Suprapubic skin (tissue), 4 donors: Measurements from ENCODE around the gene FILIP1L. TPM values are rescaled to one million over a fixed set of nuclear protein-coding genes. Genes with fewer than 3 reads are reported as not detected.

Experiments
- DNase-seq, 2 donors: peaks; one replicate each; pipeline ENCODE4 v3.0.0-alpha.2; 2019; ENCODE audit warnings: low spot score in 2 of 2
- H3K27ac ChIP-seq: fragments of 200-600 bp; sonication (generic); one replicate; pipeline ENCODE4 v1.5.1; 2019
- H3K27me3 ChIP-seq: fragments of 200-600 bp; sonication (generic); one replicate; pipeline ENCODE4 v1.5.1; 2019
- H3K36me3 ChIP-seq: fragments of 200-600 bp; sonication (generic); one replicate; pipeline ENCODE4 v1.5.1; 2019
- H3K4me1 ChIP-seq: fragments of 200-600 bp; sonication (generic); one replicate; pipeline ENCODE4 v1.5.1; 2019
- H3K4me3 ChIP-seq: fragments of 200-600 bp; sonication (generic); one replicate; pipeline ENCODE4 v1.5.1; 2019; ENCODE audit warnings: mild to moderate bottlenecking
- H3K9me3 ChIP-seq: fragments of 200-600 bp; sonication (generic); one replicate; pipeline ENCODE4 v1.5.1; 2019
- EP300 ChIP-seq: sonication (generic); formaldehyde crosslinking; IDR thresholded peaks from one replicate; pipeline ENCODE4 v1.6.1; 2017; ENCODE audit warnings: antibody characterized with exemption
- POLR2A ChIP-seq, 2 donors: fragments of 450-650 bp; IDR thresholded peaks; one replicate each; pipeline ENCODE4 v1.6.1; 2017; ENCODE audit warnings: antibody characterized with exemption in 2 of 2, mild to moderate bottlenecking in 2 of 2, moderate library complexity in 2 of 2
- POLR2AphosphoS5 ChIP-seq, 3 donors: sonication (generic); formaldehyde crosslinking; IDR thresholded peaks; one replicate each; pipeline ENCODE4 v1.6.1; 2017; ENCODE audit warnings: antibody characterized with exemption in 3 of 3
- WGBS: methylation state at CpG from one replicate; pipeline ENCODE4 v1.1.5; 2018; 5-methylcytosine and 5-hydroxymethylcytosine counted together
- total RNA-seq, 4 donors: library from RNA; depleted of rRNA; stranded (reverse); fragments of >200 nt; gene quantifications; one replicate each; pipeline ENCODE4 v1.1.0, GENCODE V29; 2016
- TF ChIP-seq, protein P1 (sequence below), 2 donors: fragments of 200-600 bp in 1 of 2; fragments of 450-650 bp in 1 of 2; sonication (generic) in 1 of 2; IDR thresholded peaks; one replicate each; pipeline ENCODE4 v1.5.1; 2016 to 2019; ENCODE audit warnings: antibody characterized with exemption in 2 of 2, mild to moderate bottlenecking in 1 of 2, moderate library complexity in 1 of 2

The FILIP1L gene
- total RNA-seq, 4 donors from 2014 or later = 14.0 to 19.9 (median 15.9) TPM

GRCh38 chr3:100003609-100004503 is 110.4 kb downstream of the FILIP1L start:
- no peaks in the 10 kb centered on the region for H3K9me3 ChIP-seq
- no peaks in the 10 kb centered on the region for H3K27me3 ChIP-seq
- DNase-seq = no peak
- peaks cover 51% of the 10 kb centered on the region for H3K4me1 ChIP-seq
- WGBS = 94% methylated on average over 4 of the region's 4 CpGs
- TF ChIP-seq POLR2AphosphoS5 (IDR thresholded peaks at IDR 0.05) (no peak), EP300 (no peak), POLR2A (IDR thresholded peaks at IDR 0.05) (no peak)
- TF ChIP-seq, protein P1, sequence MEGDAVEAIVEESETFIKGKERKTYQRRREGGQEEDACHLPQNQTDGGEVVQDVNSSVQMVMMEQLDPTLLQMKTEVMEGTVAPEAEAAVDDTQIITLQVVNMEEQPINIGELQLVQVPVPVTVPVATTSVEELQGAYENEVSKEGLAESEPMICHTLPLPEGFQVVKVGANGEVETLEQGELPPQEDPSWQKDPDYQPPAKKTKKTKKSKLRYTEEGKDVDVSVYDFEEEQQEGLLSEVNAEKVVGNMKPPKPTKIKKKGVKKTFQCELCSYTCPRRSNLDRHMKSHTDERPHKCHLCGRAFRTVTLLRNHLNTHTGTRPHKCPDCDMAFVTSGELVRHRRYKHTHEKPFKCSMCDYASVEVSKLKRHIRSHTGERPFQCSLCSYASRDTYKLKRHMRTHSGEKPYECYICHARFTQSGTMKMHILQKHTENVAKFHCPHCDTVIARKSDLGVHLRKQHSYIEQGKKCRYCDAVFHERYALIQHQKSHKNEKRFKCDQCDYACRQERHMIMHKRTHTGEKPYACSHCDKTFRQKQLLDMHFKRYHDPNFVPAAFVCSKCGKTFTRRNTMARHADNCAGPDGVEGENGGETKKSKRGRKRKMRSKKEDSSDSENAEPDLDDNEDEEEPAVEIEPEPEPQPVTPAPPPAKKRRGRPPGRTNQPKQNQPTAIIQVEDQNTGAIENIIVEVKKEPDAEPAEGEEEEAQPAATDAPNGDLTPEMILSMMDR (IDR thresholded peaks at IDR 0.05) = no peak
- peak overlapping the region; percentile 58 for H3K27ac ChIP-seq
- H3K36me3 ChIP-seq = no peaks in the 10 kb centered on the region
- H3K4me3 ChIP-seq = no peak overlapping the region

DNA sequence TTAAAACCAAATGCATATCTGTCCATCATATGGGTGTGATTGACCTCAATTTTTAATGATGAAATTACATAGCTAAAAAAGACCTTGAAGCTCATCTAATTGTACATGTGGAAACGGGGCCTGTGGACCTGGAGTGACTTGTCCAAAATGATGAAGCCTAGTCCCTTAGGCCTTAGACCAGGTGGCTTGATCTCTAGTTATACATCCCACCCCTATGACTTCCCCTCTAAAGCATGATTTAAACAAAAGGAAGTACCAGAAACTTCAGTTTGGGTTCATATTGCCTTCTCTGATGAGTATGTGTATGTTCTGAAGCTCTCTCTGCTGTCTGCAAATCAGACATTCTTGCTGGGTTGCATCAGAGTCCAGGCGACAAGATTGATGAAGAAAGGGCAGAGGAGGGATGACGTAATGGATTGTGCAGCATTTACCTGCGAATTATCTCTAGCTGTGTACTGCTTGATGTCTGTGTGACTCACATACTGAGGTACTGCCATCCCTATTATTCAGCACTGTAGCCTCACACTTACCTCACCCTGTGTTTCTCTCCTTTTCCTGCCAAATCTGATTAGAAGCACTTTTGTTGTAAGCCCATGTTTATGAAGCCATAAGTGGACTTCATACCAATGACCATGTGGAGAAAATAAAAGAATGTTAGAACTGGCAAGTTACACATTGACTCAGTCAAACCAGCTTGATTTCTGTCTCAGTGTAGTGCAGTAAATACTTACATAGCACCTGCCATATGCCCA is 111.5 kb downstream of the FILIP1L start:
- Histone ChIP-seq H3K27me3 (no peaks in the 10 kb centered on the region), H3K4me1 (peaks cover 44% of the 10 kb centered on the region), H3K36me3 (no peaks in the 10 kb centered on the region), H3K27ac (peak overlapping the region; percentile 79), H3K9me3 (no peaks in the 10 kb centered on the region), H3K4me3 (no peak overlapping the region)
- 50% methylated on average over 4 of the region's 4 CpGs for WGBS
- no peak for DNase-seq
- TF ChIP-seq, protein P1 (IDR thresholded peaks at IDR 0.05) = no peak
- no peak for TF ChIP-seq POLR2A (IDR thresholded peaks at IDR 0.05)
- peak in 1 of 3 donors; percentile 25 for TF ChIP-seq POLR2AphosphoS5 (IDR thresholded peaks at IDR 0.05)
- TF ChIP-seq EP300 = no peak

DNA sequence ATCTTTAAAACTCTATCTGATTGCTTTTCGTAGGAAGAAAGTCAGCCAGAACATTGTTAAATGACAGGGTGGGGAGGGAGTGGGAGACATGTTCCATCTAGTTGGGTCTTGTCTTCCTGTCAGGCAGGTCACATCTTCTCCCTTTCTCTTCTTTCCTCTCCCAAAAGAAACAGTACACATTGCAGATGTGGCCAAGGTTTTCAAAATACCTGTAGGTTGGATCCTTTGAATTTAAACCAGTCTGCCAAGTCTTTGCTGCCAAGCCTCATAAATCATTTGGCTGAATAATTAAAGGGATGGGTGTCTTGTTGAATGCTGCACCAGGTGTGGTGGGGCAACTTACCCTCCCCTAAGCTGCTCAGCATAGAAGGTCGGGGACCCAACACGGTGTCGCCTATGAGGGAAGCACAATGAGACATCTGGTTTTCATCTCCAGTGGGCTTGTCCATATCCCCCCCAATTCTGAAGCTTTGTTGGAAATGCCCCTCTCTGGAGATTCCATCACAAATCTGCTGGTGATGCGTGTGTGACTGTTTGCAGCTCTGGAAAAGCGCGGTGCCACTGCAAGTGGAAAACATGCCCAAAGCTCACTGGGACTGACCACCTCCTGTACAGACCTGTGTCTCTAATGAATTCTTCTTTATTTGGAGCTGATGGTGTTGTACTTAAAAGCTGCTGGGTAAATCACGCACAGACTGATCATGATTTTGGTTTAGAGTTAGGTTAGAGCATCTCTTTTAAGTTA is 112.6 kb downstream of the FILIP1L start:
- H3K4me3 ChIP-seq = no peak overlapping the region
- peaks cover 36% of the 10 kb centered on the region for H3K4me1 ChIP-seq
- no peak for DNase-seq
- peak overlapping the region; percentile 79 for H3K27ac ChIP-seq
- no peak for TF ChIP-seq POLR2A (IDR thresholded peaks at IDR 0.05)
- peak in 1 of 3 donors; percentile 58 for TF ChIP-seq POLR2AphosphoS5 (IDR thresholded peaks at IDR 0.05)
- TF ChIP-seq, protein P1 (IDR thresholded peaks at IDR 0.05) = no peak
- TF ChIP-seq EP300 = no peak
- no peaks in the 10 kb centered on the region for H3K36me3 ChIP-seq
- H3K9me3 ChIP-seq = no peaks in the 10 kb centered on the region
- WGBS = 43% methylated on average over 8 of the region's 8 CpGs
- H3K27me3 ChIP-seq = no peaks in the 10 kb centered on the region

- no peak for TF ChIP-seq POLR2A (IDR thresholded peaks at IDR 0.05)
- TF ChIP-seq, protein P1 (IDR thresholded peaks at IDR 0.05) = no peak
- TF ChIP-seq EP300 = no peak
- no peak for TF ChIP-seq POLR2AphosphoS5 (IDR thresholded peaks at IDR 0.05)
- DNase-seq = no peak
- H3K27ac ChIP-seq = peak overlapping the region; percentile 66
- 64% methylated on average over 3 of the region's 3 CpGs for WGBS
- peaks cover 30% of the 10 kb centered on the region for H3K4me1 ChIP-seq
- no peaks in the 10 kb centered on the region for H3K9me3 ChIP-seq
- H3K36me3 ChIP-seq = no peaks in the 10 kb centered on the region
- no peaks in the 10 kb centered on the region for H3K27me3 ChIP-seq
- no peak overlapping the region for H3K4me3 ChIP-seq
Observed at GRCh38 chr3:100001083-100001482, 113.2 kb downstream of the FILIP1L start.
